Measurements from ENCODE around the gene RICTOR.

RICTOR gene, protein sequence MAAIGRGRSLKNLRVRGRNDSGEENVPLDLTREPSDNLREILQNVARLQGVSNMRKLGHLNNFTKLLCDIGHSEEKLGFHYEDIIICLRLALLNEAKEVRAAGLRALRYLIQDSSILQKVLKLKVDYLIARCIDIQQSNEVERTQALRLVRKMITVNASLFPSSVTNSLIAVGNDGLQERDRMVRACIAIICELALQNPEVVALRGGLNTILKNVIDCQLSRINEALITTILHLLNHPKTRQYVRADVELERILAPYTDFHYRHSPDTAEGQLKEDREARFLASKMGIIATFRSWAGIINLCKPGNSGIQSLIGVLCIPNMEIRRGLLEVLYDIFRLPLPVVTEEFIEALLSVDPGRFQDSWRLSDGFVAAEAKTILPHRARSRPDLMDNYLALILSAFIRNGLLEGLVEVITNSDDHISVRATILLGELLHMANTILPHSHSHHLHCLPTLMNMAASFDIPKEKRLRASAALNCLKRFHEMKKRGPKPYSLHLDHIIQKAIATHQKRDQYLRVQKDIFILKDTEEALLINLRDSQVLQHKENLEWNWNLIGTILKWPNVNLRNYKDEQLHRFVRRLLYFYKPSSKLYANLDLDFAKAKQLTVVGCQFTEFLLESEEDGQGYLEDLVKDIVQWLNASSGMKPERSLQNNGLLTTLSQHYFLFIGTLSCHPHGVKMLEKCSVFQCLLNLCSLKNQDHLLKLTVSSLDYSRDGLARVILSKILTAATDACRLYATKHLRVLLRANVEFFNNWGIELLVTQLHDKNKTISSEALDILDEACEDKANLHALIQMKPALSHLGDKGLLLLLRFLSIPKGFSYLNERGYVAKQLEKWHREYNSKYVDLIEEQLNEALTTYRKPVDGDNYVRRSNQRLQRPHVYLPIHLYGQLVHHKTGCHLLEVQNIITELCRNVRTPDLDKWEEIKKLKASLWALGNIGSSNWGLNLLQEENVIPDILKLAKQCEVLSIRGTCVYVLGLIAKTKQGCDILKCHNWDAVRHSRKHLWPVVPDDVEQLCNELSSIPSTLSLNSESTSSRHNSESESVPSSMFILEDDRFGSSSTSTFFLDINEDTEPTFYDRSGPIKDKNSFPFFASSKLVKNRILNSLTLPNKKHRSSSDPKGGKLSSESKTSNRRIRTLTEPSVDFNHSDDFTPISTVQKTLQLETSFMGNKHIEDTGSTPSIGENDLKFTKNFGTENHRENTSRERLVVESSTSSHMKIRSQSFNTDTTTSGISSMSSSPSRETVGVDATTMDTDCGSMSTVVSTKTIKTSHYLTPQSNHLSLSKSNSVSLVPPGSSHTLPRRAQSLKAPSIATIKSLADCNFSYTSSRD (N-terminal part only)

DNA sequence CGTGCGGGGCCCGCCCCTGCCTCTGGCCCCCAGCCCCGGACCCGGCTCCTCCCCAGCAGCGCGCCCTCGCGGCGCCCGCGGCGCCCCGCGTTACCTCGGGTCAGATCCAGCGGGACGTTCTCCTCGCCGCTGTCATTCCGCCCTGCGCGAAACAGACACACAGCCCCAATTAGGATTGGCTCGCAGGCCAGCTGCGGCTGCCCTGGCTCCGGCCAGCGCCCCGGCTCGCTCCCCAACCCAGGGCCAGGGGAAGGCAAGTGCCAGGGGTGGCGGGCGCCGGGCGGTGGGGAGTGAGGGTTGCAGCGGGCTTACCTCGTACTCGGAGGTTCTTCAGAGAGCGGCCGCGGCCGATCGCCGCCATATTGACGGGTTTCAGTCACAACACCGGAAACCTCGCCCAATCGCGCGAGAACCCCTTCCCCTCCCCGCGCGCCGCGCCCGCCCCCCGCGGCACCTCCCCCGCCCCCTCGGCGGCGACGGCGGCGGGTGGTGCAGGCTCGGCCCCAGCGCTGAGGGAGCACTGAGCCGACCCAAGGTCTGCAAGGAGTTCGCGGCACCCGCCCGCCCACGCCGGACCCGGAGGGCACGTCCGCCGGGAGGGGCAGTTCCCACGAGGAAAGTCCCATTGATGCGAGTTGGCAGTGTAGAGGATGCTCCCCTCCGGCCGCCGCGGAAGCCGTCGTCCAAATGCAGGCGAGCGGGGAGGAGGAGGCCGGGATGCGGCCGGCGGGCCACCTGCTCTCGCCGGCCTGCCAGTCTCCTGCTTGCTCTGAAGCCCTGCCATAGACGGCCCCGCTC is at the start of gene RICTOR:
TSS of gene RICTOR (minus strand) at position 383 of the 798 bp plus-strand sequence. CDS start at position 361, 22 bp downstream.
- DNase-seq (ENCODE audit: low read depth), result peak; percentile 87

DNA sequence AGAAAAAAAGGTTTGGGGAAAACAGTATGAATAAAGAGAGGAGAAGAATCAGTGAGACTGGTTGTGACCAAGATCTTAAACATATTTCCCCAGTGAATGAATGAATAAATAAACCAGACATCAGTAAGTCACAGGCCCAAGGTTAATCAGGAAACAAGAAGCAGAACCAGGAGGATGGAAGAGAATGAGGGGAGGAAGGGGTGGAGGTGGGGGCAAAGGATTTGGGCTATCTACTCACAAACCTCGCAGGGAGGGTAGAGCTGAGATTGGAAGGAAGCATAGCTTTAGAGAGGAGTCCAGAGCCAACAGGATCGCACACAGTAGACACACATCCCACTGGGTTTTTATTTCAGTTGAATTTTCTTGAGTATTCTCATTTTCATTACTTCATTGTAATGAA is 47.7 kb upstream of the RICTOR start:
- DNase-seq (ENCODE audit: low read depth), result no peak

DNA sequence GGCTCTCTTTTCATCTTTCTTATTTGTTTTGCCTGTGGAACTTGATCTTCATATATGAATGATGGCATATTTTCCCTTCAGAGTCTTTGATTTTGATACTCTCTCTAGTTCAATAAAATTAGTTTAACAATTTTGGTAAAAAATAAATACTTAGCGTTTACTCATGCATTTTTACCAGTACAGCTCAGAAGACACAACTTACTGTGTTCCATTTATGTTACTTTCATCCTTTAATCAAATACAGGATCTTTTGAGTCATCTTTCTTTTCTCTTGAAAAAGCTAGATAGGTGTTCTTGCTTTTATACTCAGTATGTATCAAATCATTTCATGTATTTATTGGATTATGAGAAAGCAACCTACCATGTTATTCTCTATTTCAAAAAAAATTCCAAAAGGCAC is 47.1 kb upstream of the RICTOR start:
- DNase-seq (ENCODE audit: low read depth), result no peak

DNA sequence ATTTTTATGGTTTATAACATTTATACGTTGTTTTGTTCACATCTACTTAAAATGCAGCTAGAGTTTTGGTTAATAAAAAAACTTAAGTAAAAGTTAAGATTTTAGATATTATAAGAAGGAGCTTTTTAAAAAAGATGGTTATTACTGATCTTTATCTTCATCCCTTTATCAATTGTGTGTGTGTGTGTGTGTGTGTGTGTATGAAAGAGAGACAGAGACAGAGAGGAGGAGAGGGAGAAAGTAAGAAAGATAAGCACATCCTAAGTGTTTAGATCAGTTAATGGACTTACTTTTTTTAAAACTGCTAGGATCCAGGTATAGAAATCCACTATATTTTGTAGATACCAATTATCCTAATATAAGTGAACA is 45.8 kb upstream of the RICTOR start:
- DNase-seq (ENCODE audit: low read depth), result no peak

- no peak for DNase-seq (ENCODE audit: low read depth)
Measured at GRCh38 chr5:39119404-39120051, 45.3 kb upstream of the RICTOR start.

- DNase-seq (ENCODE audit: low read depth), result no peak
Measured at GRCh38 chr5:39118638-39119037, 44.4 kb upstream of the RICTOR start.

GRCh38 chr5:39117401-39117800 is 43.2 kb upstream of the RICTOR start:
- DNase-seq (ENCODE audit: low read depth), result no peak

- no peak for DNase-seq (ENCODE audit: low read depth)
Measured at GRCh38 chr5:39116344-39117170, 42.4 kb upstream of the RICTOR start.

GRCh38 chr5:39115644-39116343 is 41.6 kb upstream of the RICTOR start:
- no peak for DNase-seq (ENCODE audit: low read depth)

DNA sequence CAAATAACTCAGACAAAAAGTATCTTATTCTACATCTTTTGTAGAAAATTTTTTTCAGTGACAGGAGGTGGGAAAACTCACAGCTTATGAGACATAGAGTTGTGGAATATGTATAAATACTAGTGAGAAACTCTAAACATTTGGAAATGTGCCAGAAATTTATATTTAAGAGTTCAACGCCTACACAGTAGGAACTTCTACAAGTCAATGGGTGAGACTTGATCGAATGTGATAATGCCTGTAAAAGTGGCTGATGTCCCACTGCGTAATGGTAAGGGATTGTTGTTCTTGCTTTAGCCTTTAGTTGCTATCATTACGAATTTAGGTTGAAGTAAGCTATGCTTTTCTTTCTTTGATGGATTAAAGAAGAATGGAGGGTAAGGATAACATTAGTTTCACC is 40.0 kb upstream of the RICTOR start:
- no peak for DNase-seq (ENCODE audit: low read depth)

DNA sequence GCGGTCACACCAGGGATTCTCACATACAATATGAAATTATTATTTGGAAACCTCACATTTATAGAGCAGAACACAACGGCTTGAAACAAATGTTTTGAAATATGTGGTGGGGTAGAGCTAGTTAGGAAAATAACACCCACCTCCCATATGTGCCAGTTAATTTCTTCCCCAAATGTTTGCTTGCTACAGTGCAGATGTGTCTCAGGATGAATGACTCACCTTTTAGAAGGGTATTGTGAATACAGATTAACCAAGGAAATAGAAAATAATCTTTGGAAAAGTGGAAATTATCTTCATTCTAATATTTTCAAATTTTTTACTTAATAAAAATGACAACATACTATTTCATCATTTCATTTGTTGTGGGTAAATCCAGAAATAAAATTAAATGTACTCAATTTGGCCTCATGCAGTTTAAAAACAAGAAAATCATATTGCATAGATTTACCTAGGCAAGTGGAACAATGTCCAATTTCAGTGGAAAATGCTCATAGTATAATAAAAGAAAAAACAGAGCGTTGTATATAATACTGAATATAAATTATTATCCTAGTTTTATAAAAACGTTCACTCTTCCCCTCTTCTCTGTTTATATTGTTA is 39.3 kb upstream of the RICTOR start:
- no peak for DNase-seq (ENCODE audit: low read depth)

DNA sequence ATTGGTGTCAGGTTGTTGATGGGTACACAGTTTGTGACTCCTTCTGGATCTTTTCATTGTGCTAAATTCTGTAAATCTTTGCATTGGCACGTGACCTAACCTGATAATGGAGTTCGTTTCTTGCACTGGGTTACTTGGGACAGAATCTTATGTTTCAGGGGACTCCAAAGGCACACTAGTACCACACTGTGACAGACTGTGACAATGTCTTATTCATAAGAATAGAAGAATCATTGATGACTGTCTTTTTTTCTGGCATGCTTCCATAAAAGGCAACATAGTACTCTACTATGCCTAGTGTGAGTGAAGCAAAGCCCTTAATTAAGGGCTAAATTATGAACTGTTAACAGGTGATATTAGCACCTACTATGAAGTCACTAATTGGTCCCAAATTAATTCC is 35.4 kb upstream of the RICTOR start:
- DNase-seq (ENCODE audit: low read depth), result no peak

DNA sequence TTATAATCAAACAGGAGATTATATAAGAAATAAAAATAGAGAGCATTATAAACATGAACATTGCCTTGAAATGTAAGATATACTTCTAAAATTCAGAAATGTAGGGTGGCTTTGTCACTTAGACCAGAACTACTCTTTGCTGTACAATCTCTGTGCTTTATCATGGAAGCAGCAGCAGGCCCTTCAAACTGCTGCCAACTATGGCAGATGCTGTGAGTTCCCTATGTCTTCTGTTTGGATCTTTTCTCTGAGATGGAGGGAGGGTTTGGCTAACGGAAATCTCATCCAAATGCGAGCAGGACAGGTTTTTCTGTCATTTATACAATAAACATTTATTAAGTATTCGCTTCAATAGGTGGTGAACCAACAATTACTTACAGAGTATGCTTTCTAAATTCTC is 34.8 kb upstream of the RICTOR start:
- no peak for DNase-seq (ENCODE audit: low read depth)

DNA sequence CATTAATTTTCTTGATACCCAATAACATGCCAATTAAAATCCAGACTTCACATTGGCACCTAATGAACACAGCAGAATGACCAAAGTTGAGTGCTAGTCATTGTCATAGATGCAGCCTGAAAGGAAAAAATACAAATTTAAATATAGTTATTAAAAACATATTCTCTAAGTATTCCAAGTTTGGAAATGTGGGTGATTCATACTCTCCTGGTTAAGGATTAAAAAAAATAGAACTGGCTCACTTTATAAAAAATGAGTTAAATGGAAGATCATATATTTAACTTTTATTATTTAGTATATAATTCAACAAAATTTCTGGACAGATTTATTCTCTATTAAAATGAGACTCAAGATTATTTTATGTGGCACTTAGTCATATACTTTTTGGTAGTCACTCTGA is 33.2 kb upstream of the RICTOR start:
- no peak for DNase-seq (ENCODE audit: low read depth)

- no peak for DNase-seq (ENCODE audit: low read depth)
Measured at GRCh38 chr5:39106322-39106721, 32.1 kb upstream of the RICTOR start.

GRCh38 chr5:39104221-39104620 is 30.0 kb upstream of the RICTOR start:
- DNase-seq (ENCODE audit: low read depth), result no peak

DNA sequence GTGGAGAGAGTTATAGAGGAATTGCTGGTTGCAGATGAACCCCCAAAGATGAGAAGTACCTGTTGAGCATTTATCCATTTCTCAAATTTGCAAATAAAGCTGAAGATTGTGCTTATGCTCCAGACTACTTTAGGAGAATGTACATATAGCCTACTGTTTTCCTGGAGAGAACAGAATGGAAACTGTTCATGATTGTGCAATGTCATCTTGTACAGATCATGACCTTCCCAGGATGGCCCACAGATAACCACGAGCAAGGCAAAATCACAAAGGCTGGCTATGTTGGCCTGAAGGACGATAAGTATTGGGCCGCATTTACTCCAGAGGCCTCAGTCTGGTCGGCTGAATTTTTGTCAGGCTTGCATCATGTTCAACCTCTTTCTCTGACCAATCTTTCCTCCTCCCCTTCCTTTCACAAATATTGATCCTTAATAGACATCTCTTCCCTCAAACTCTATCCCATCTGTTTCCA is 28.5 kb upstream of the RICTOR start:
- DNase-seq (ENCODE audit: low read depth), result no peak

DNA sequence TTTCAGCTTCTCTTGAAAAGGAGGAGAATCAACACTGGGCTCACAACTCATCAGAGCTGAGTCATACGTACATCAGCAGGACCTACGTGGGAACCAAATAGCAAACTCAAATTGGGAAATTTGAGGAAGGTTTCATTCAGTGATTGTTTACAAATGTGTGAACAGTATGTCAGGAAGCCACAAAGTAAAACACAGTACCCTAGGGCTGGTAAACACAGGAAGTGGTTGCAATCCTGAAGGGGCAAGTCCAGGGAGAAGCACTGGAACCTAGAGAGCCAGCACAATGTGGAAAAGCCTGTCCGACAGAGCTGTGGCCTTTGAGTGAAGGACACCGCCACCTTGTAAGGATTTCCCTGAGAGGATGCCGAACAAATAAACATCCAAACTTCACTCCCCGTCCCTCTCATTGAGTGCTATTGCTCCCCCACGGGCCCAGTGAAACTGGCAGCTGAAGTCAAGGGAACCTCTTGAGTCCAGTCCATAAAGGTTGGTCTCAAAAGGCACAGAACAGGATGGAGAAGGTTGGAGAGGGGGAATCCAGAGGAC is 26.7 kb upstream of the RICTOR start:
- DNase-seq (ENCODE audit: low read depth), result no peak

Measured in activated T-helper 1 cell treated with Interleukin-2 at 50 U/mL for 16 hours (primary cell).